GM12864 (cell line): ENCODE measurements around the gene MACROD2.

Source experiments
- DNase-seq: peaks from one replicate; pipeline ENCODE4 v3.0.0-alpha.2; 2011; ENCODE audit warnings: low read depth
- H3K4me3 ChIP-seq: 2 replicates; pipeline ENCODE4 v1.5.1; 2011; ENCODE audit warnings: mild to moderate bottlenecking, low read depth, low read length, control low read depth
- CTCF ChIP-seq: IDR thresholded peaks from 2 replicates; pipeline ENCODE4 v1.5.1; 2011; ENCODE audit warnings: low read depth, mild to moderate bottlenecking, moderate library complexity, low read length, control low read depth, inconsistent platforms; ENCODE audit errors: missing control alignments

Gene MACROD2

DNA sequence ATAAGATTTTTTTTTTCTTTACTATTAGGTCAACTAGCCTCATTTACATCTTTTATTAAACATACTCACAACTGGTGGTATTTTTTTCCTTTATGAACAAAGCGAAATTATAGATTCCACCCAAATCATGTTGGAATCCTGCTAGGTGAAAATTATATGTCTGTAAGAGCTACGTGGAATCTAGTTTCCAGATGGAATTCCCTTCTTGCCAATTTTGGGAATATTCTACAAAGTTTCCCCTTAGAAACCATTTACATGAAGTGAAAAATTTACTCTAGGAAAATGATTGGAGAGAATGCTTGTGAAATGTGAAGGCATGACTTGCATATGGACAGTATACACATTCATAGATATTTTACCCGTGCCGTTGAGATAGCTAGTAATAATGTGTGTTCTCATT is 1466.6 kb downstream of the MACROD2 start:
- TF ChIP-seq CTCF, result no peak
- no peak for DNase-seq
- no peak overlapping the region for H3K4me3 ChIP-seq

DNA sequence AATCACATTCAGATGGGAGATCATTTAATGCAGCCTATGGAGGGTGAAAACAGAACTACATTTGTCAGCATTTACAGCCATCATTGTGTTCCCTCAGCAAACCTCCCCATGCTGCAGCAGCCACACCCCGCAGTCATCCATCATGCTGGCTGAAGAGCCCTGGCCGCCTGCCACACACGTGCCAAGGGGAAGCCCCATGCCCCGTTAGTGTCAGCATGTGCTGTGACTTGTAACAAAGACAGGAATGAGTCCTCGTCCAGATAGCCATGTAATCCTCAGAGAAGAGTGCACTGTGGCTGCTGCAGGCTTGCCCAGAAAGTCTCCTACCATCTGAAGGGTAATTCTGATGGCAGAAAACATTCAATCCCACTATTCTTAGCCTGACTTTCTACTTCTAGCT is 1480.2 kb downstream of the MACROD2 start:
- DNase-seq, result no peak
- TF ChIP-seq CTCF, result no peak
- no peak overlapping the region for H3K4me3 ChIP-seq

DNA sequence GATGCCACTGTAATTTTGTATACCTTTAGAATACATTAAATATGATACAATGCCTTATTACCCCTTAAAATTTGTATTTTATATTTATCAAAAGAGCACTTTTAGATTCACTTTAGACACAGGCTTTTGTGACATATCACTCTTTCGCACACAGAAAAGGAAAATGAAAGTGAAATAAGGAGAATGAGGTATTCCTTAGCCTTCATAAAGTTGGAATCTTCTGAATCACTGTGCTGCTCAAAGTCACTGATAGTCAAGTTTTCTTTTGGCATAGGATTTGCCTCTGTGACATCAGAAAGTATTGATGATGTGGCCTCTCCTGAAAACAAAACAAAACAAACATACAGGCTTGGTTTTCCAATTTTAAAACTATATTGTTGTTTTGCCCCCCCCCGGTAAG is 1480.9 kb downstream of the MACROD2 start:
- TF ChIP-seq CTCF, result no peak
- DNase-seq, result no peak
- no peak overlapping the region for H3K4me3 ChIP-seq

- DNase-seq, result no peak
- no peak for TF ChIP-seq CTCF
- no peak overlapping the region for H3K4me3 ChIP-seq
Measured at GRCh38 chr20:15476781-15477180, 1481.5 kb downstream of the MACROD2 start.

DNA sequence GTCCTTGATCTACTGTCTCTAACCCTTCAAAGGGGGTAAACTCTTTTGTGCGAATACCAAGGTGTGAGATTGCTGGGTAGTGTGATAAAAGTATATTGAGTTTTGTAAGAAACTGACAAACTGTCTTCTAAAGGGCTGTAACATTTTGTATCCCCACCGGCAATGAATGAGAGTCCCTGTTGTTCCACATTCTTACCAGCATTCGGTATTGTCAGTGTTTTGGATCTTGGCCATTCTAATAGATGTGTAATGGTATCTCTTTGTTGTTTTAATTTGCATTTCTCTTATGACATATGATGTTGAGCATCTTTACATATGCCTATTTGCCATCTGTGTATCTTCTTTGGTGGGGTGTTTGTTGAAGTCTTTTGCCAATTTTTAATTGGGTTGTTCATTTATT is 1487.2 kb downstream of the MACROD2 start:
- H3K4me3 ChIP-seq, result no peak overlapping the region
- DNase-seq, result no peak
- TF ChIP-seq CTCF, result no peak

GRCh38 chr20:15485519-15485918 is 1490.2 kb downstream of the MACROD2 start:
- DNase-seq, result no peak

More at GRCh38 chr20:15485519-15485918, 1490.2 kb downstream of the MACROD2 start:
- H3K4me3 ChIP-seq, result no peak overlapping the region
- TF ChIP-seq CTCF, result no peak
